Large intestine (tissue), 3 donors: ENCODE data around the gene SMTN. TPM values are rescaled to one million over a fixed set of nuclear protein-coding genes. Genes with fewer than 3 reads are reported as not detected.
"Not testable (repeated sequence)": the region's sequence is repeated elsewhere in the genome, so short reads cannot be mapped to it uniquely, and the experiment has no call there.

Experiments
- DNase-seq, 2 donors: peaks; one replicate each; pipeline versions ENCODE4 v3.0.0 to v3.0.0-alpha.2; 2013
- H3K27ac ChIP-seq: one replicate; pipeline ENCODE4 v1.5.1; 2013; ENCODE audit warnings: low read length
- H3K27me3 ChIP-seq: 2 replicates; pipeline ENCODE4 v1.6.1; 2013; ENCODE audit warnings: low read length; ENCODE audit not compliant: control insufficient read depth, insufficient read depth
- H3K36me3 ChIP-seq: 2 replicates; pipeline ENCODE4 v1.6.1; 2013; ENCODE audit warnings: low read length; ENCODE audit not compliant: control insufficient read depth, insufficient read depth
- H3K4me1 ChIP-seq: one replicate; pipeline ENCODE4 v1.6.1; 2013; ENCODE audit warnings: low read length; ENCODE audit not compliant: control insufficient read depth, insufficient read depth
- H3K4me3 ChIP-seq: one replicate; pipeline ENCODE4 v1.5.1; 2013; ENCODE audit warnings: low read length
- H3K9me3 ChIP-seq: one replicate; pipeline ENCODE4 v1.6.1; 2013; ENCODE audit warnings: mild to moderate bottlenecking, low read depth, low read length, moderate library complexity; ENCODE audit not compliant: control insufficient read depth
- WGBS: methylation state at CpG from one replicate; pipeline ENCODE4 v1.1.5; 2013; ENCODE audit warnings: low lambda C conversion rate; ENCODE audit not compliant: insufficient coverage; 5-methylcytosine and 5-hydroxymethylcytosine counted together
- polyA plus RNA-seq: library from polyadenylated mRNA; unstranded; fragments of 120-200 nt; gene quantifications from one replicate; pipeline ENCODE4 v1.2.1, GENCODE V29; 2013

SMTN gene
- polyA plus RNA-seq, 1 donor = 96.3 TPM

GRCh38 chr22:31073125-31073524 lies 8.0 kb upstream of the SMTN start:
- not testable (repeated sequence) for H3K4me1 ChIP-seq, H3K4me3 ChIP-seq, H3K9me3 ChIP-seq, H3K27me3 ChIP-seq, H3K27ac ChIP-seq, DNase-seq, H3K36me3 ChIP-seq
- WGBS = no CpG with 5 or more reads among the region's 9 CpGs

GRCh38 chr22:31073545-31074145 lies 7.5 kb upstream of the SMTN start:
- not testable (repeated sequence) for H3K27me3 ChIP-seq, H3K36me3 ChIP-seq, H3K27ac ChIP-seq, H3K9me3 ChIP-seq, DNase-seq, H3K4me3 ChIP-seq
- WGBS = no CpG with 5 or more reads among the region's 5 CpGs
- H3K4me1 ChIP-seq = peaks cover 11% of the 10 kb centered on the region

- peak in 1 of 2 donors; percentile 62 for DNase-seq
- Histone ChIP-seq H3K27me3 (no peaks in the 10 kb centered on the region), H3K27ac (peak overlapping the region; percentile 36), H3K4me1 (peaks cover 29% of the 10 kb centered on the region), H3K4me3 (no peak overlapping the region), H3K9me3 (no peaks in the 10 kb centered on the region), H3K36me3 (no peaks in the 10 kb centered on the region)
- WGBS = no CpG with 5 or more reads among the region's 15 CpGs
Observed at GRCh38 chr22:31075961-31076360, 5.2 kb upstream of the SMTN start.

GRCh38 chr22:31077681-31078080 lies 3.4 kb upstream of the SMTN start:
- WGBS = no CpG with 5 or more reads among the region's 6 CpGs
- H3K27me3 ChIP-seq = no peaks in the 10 kb centered on the region
- H3K36me3 ChIP-seq = no peaks in the 10 kb centered on the region
- H3K4me3 ChIP-seq = no peak overlapping the region
- peaks cover 41% of the 10 kb centered on the region for H3K4me1 ChIP-seq
- H3K27ac ChIP-seq = peak overlapping the region; percentile 87
- DNase-seq = no peak
- H3K9me3 ChIP-seq = no peaks in the 10 kb centered on the region

GRCh38 chr22:31078389-31078788 lies 2.7 kb upstream of the SMTN start:
- H3K9me3 ChIP-seq, H3K36me3 ChIP-seq, H3K27me3 ChIP-seq, H3K4me3 ChIP-seq: not testable (repeated sequence)
- peaks cover 48% of the 10 kb centered on the region for H3K4me1 ChIP-seq
- peak in 1 of 2 donors; percentile 57 for DNase-seq
- H3K27ac ChIP-seq = peak overlapping the region; percentile 87
- no CpG with 5 or more reads among the region's 2 CpGs for WGBS

GRCh38 chr22:31079095-31079642 lies 1.9 kb upstream of the SMTN start:
- WGBS = no CpG with 5 or more reads among the region's 12 CpGs
- Histone ChIP-seq H3K27ac (peak overlapping the region; percentile 87), H3K27me3 (no peaks in the 10 kb centered on the region), H3K4me1 (peaks cover 55% of the 10 kb centered on the region), H3K36me3 (peaks cover 11% of the 10 kb centered on the region), H3K9me3 (no peaks in the 10 kb centered on the region), H3K4me3 (no peak overlapping the region)
- peak; percentile 95 to 98 for DNase-seq

GRCh38 chr22:31080164-31080847 lies 812 bp upstream of the SMTN start:
- H3K36me3 ChIP-seq = peaks cover 14% of the 10 kb centered on the region
- H3K9me3 ChIP-seq = no peaks in the 10 kb centered on the region
- H3K27ac ChIP-seq = peak overlapping the region; percentile 87
- H3K4me3 ChIP-seq = peak overlapping the region; percentile 92
- no peaks in the 10 kb centered on the region for H3K27me3 ChIP-seq
- peaks cover 58% of the 10 kb centered on the region for H3K4me1 ChIP-seq
- no peak for DNase-seq
- no CpG with 5 or more reads among the region's 5 CpGs for WGBS

GRCh38 chr22:31081963-31082605 lies 966 bp downstream of the SMTN start:
- H3K27me3 ChIP-seq = no peaks in the 10 kb centered on the region
- no peak for DNase-seq
- peak overlapping the region; percentile 87 for H3K27ac ChIP-seq
- H3K4me3 ChIP-seq = peak overlapping the region; percentile 92
- peaks cover 30% of the 10 kb centered on the region for H3K36me3 ChIP-seq
- no CpG with 5 or more reads among the region's 6 CpGs for WGBS
- H3K4me1 ChIP-seq = peaks cover 58% of the 10 kb centered on the region
- H3K9me3 ChIP-seq = no peaks in the 10 kb centered on the region

GRCh38 chr22:31082606-31083376 lies 1.7 kb downstream of the SMTN start:
- Histone ChIP-seq H3K9me3 (no peaks in the 10 kb centered on the region), H3K4me1 (peaks cover 55% of the 10 kb centered on the region), H3K36me3 (peaks cover 37% of the 10 kb centered on the region), H3K27me3 (no peaks in the 10 kb centered on the region), H3K27ac (peak overlapping the region; percentile 87), H3K4me3 (peak overlapping the region; percentile 92)
- WGBS = no CpG with 5 or more reads among the region's 11 CpGs
- DNase-seq = peak; percentile 71 to 78

GRCh38 chr22:31083377-31083768 lies 2.3 kb downstream of the SMTN start:
- peak overlapping the region; percentile 92 for H3K4me3 ChIP-seq
- peaks cover 43% of the 10 kb centered on the region for H3K36me3 ChIP-seq
- DNase-seq = peak in 1 of 2 donors; percentile 72
- H3K27ac ChIP-seq = peak overlapping the region; percentile 87
- H3K9me3 ChIP-seq = no peaks in the 10 kb centered on the region
- H3K27me3 ChIP-seq = no peaks in the 10 kb centered on the region
- WGBS = no CpG with 5 or more reads among the region's 3 CpGs
- H3K4me1 ChIP-seq = peaks cover 50% of the 10 kb centered on the region
